GM21576 (cell line): ENCODE results near the gene PLIN1.
"Not testable (repeated sequence)": the region's sequence is repeated elsewhere in the genome, so short reads cannot be mapped to it uniquely, and the experiment has no call there.

Experiments used
- ATAC-seq: cut with Tn5 transposase; IDR thresholded peaks from one replicate; pipeline ENCODE4 v1.9.1; 2021; ENCODE audit warnings: mild to moderate bottlenecking, moderate library complexity; ENCODE audit not compliant: unreplicated experiment

PLIN1 gene

GRCh38 chr15:89679212-89679611 lies at the start of gene PLIN1:
Gene PLIN1, minus strand, starts transcription at chr15:89679367. Its CDS starts 1,878 bp downstream, at chr15:89677489.
- no peak for ATAC-seq

GRCh38 chr15:89728254-89728653 lies 49.1 kb upstream of the PLIN1 start:
- ATAC-seq, result no peak

GRCh38 chr15:89725064-89725463 lies 45.9 kb upstream of the PLIN1 start:
- ATAC-seq, result no peak

GRCh38 chr15:89724621-89725020 lies 45.5 kb upstream of the PLIN1 start:
- ATAC-seq, result no peak

- no peak for ATAC-seq
Measured at GRCh38 chr15:89723031-89723430, 43.9 kb upstream of the PLIN1 start.

- ATAC-seq, result no peak
Measured at GRCh38 chr15:89714775-89715174, 35.6 kb upstream of the PLIN1 start.

- no peak for ATAC-seq
Measured at GRCh38 chr15:89707577-89707976, 28.4 kb upstream of the PLIN1 start.

- no peak for ATAC-seq
Measured at GRCh38 chr15:89704411-89704810, 25.2 kb upstream of the PLIN1 start.

- no peak for ATAC-seq
Measured at GRCh38 chr15:89695198-89695597, 16.0 kb upstream of the PLIN1 start.

- no peak for ATAC-seq
Measured at GRCh38 chr15:89693696-89694095, 14.5 kb upstream of the PLIN1 start.

- ATAC-seq, result no peak
Measured at GRCh38 chr15:89693091-89693490, 13.9 kb upstream of the PLIN1 start.

- ATAC-seq, result peak; percentile 89
Measured at GRCh38 chr15:89690276-89691218, 11.4 kb upstream of the PLIN1 start, which contains the start of the genes PEX11A and WDR93. Gene PEX11A, minus strand, starts transcription at chr15:89690754. Its CDS starts 122 bp downstream, at chr15:89690632. Gene WDR93, plus strand, starts transcription at chr15:89690811. Its CDS starts 10,936 bp downstream, at chr15:89701747.

GRCh38 chr15:89689930-89690275 lies 10.7 kb upstream of the PLIN1 start:
- not testable (repeated sequence) for ATAC-seq

- ATAC-seq, result no peak
Measured at GRCh38 chr15:89686522-89686921, 7.4 kb upstream of the PLIN1 start.

GRCh38 chr15:89685995-89686394 lies 6.8 kb upstream of the PLIN1 start:
- ATAC-seq, result no peak

- no peak for ATAC-seq
Measured at GRCh38 chr15:89681146-89681545, 2.0 kb upstream of the PLIN1 start.

- no peak for ATAC-seq
Measured at GRCh38 chr15:89680282-89680873, 1.2 kb upstream of the PLIN1 start.

GRCh38 chr15:89677381-89677780 lies 1.8 kb downstream of the PLIN1 start:
- ATAC-seq, result no peak

- no peak for ATAC-seq
Measured at GRCh38 chr15:89675606-89676005, 3.6 kb downstream of the PLIN1 start.

- ATAC-seq, result no peak
Measured at GRCh38 chr15:89674526-89674925, 4.6 kb downstream of the PLIN1 start.

GRCh38 chr15:89673165-89673512 lies 6.0 kb downstream of the PLIN1 start:
- ATAC-seq, result no peak
